ENCODE measurements around the gene VIM. TPM values are rescaled to one million over a fixed set of nuclear protein-coding genes. Genes with fewer than 3 reads are reported as not detected.

Gene VIM
- total and polyA plus RNA-seq, 2 donors from 2014 or later: 403 to 1,044 TPM

DNA sequence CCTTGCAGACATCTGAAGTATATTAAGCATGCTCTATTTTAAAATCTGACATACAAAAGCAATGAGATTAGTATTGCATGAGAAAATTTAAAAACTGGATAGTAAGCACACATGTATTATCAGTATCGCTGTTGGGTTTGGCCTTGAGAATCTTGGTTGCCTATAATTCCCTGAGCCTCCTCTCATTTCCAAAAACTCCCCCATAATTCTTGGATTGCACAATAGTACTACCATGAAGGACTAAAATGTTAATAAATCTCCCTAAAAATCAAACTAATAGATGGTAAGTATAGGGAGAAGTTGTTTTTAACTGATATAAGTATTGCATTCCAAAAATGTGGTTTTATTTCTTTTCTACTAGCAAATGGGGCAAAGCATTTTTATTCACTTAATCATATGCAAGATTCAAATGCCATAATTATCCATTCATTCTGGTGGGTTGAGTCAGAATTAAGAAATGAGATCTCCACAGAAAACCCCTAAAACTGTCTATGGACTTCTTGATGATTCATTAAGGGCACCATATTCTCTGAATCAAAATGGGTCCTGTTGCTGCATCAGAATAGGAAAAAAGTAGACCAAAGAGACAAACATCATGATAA, 10.3 kb upstream of the VIM start:
- Histone ChIP-seq H3K9me3 (ENCODE audit: control insufficient read depth in 2 of 3, insufficient read depth in 1 of 3, low read length in 3 of 3) (no peaks in the 10 kb centered on the region), H3K27ac (ENCODE audit: low read depth in 2 of 2, low read length in 2 of 2) (no peak overlapping the region), H3K4me3 (ENCODE audit: low read length in 3 of 3) (no peak overlapping the region), H3K27me3 (ENCODE audit: control insufficient read depth, insufficient read depth, low read length) (no peaks in the 10 kb centered on the region), H3K4me1 (ENCODE audit: control insufficient read depth in 2 of 3, insufficient read depth in 2 of 3, low read depth in 1 of 3, low read length in 3 of 3) (no peaks in the 10 kb centered on the region), H3K9ac (ENCODE audit: low read length in 3 of 3) (no peak overlapping the region), H3K36me3 (ENCODE audit: control insufficient read depth in 2 of 3, insufficient read depth in 3 of 3, low read length in 3 of 3) (no peaks in the 10 kb centered on the region)
- FAIRE-seq: no peak
- DNase-seq: no peak
- no peak for TF ChIP-seq CTCF (IDR thresholded peaks at IDR 0.05; ENCODE audit: borderline replicate concordance, extremely low read depth, insufficient read depth)
- intact Hi-C loops (cut with DNase I): no loop called here

DNA sequence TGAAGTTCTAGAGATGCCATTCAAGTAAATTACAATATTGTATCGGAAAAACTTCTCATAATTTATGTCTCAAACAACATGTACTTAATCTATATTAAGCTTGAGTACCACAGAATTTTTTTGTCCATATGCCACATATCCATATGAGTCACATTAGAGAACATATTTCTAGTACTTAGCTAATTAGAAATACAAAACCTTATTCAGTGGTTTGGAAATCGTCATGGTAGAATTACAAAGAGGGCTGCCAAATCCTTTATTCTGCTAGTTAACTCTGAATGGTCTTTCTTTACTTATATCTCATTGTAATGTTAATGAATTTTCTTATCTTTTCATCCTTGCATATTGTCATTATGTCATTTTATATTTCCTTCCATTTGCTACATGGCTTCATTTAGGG, 9.0 kb upstream of the VIM start:
- no peaks in the 10 kb centered on the region for H3K27me3 ChIP-seq (ENCODE audit: control insufficient read depth, insufficient read depth, low read length)
- H3K27ac ChIP-seq (ENCODE audit: low read depth in 2 of 2, low read length in 2 of 2): no peak overlapping the region
- intact Hi-C loops (cut with DNase I): no loop called here
- DNase-seq (no peak), FAIRE-seq (no peak)
- H3K9ac ChIP-seq (ENCODE audit: low read length in 3 of 3): no peak overlapping the region
- H3K9me3 ChIP-seq (ENCODE audit: control insufficient read depth in 2 of 3, insufficient read depth in 1 of 3, low read length in 3 of 3): no peaks in the 10 kb centered on the region
- H3K4me1 ChIP-seq (ENCODE audit: control insufficient read depth in 2 of 3, insufficient read depth in 2 of 3, low read depth in 1 of 3, low read length in 3 of 3): no peaks in the 10 kb centered on the region
- no peak for TF ChIP-seq CTCF (IDR thresholded peaks at IDR 0.05; ENCODE audit: borderline replicate concordance, extremely low read depth, insufficient read depth)
- H3K4me3 ChIP-seq (ENCODE audit: low read length in 3 of 3): no peak overlapping the region
- no peaks in the 10 kb centered on the region for H3K36me3 ChIP-seq (ENCODE audit: control insufficient read depth in 2 of 3, insufficient read depth in 3 of 3, low read length in 3 of 3)

DNA sequence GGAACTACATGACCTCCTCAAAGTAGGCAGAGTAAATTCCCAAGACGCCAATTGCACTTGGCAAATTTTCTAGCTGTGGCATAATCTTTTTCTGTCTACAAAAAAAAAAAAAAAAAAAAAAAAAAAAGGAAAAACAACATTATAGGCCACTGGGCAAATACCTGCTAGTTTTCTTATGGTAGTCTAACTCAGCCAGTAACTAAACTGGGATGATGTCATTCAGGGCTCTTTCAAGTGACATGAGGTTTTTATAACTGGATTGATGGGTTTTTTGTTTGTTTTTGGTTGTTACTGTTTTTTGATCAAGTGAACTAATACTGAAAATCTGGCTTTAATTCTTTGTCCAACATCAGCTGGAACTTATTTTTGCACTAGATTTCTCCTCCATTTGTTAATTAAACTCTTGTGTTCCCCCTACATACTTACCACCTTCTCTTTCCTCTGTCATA, 7.4 kb upstream of the VIM start:
- no peaks in the 10 kb centered on the region for H3K36me3 ChIP-seq (ENCODE audit: control insufficient read depth in 2 of 3, insufficient read depth in 3 of 3, low read length in 3 of 3)
- no peak for DNase-seq
- no peaks in the 10 kb centered on the region for H3K27me3 ChIP-seq (ENCODE audit: control insufficient read depth, insufficient read depth, low read length)
- no peak for TF ChIP-seq CTCF (IDR thresholded peaks at IDR 0.05; ENCODE audit: borderline replicate concordance, extremely low read depth, insufficient read depth)
- intact Hi-C loops (cut with DNase I): no loop called here
- no peaks in the 10 kb centered on the region for H3K9me3 ChIP-seq (ENCODE audit: control insufficient read depth in 2 of 3, insufficient read depth in 1 of 3, low read length in 3 of 3)
- H3K27ac ChIP-seq (ENCODE audit: low read depth in 2 of 2, low read length in 2 of 2): no peak overlapping the region
- H3K9ac ChIP-seq (ENCODE audit: low read length in 3 of 3): no peak overlapping the region
- no peak for FAIRE-seq
- no peaks in the 10 kb centered on the region for H3K4me1 ChIP-seq (ENCODE audit: control insufficient read depth in 2 of 3, insufficient read depth in 2 of 3, low read depth in 1 of 3, low read length in 3 of 3)
- H3K4me3 ChIP-seq (ENCODE audit: low read length in 3 of 3): no peak overlapping the region

DNA sequence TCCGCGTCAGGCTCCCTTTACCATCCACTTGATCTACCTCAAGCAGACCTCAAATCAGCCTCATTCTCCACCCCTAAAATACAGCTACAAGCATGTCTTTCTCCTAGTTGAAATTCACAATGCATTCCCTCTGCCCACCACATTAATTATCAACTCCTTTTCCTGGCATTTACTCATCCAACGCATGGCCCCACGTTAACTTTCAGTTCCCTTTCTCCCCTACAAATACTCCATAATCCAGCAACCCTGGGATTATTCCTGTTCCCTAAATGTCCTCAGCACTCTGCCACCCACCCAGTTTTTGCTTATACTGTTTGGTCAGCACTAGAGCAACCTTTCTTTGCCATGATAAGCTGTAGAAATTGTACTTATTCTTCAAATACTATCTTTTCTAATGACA, 5.7 kb upstream of the VIM start:
- Histone ChIP-seq H3K27ac (ENCODE audit: low read depth in 2 of 2, low read length in 2 of 2) (no peak overlapping the region), H3K27me3 (ENCODE audit: control insufficient read depth, insufficient read depth, low read length) (no peaks in the 10 kb centered on the region), H3K9ac (ENCODE audit: low read length in 3 of 3) (no peak overlapping the region), H3K4me3 (ENCODE audit: low read length in 3 of 3) (no peak overlapping the region), H3K4me1 (ENCODE audit: control insufficient read depth in 2 of 3, insufficient read depth in 2 of 3, low read depth in 1 of 3, low read length in 3 of 3) (peaks cover 0 to 4% (median 0%) of the 10 kb centered on the region in 3 donors), H3K36me3 (ENCODE audit: control insufficient read depth in 2 of 3, insufficient read depth in 3 of 3, low read length in 3 of 3) (no peaks in the 10 kb centered on the region), H3K9me3 (ENCODE audit: control insufficient read depth in 2 of 3, insufficient read depth in 1 of 3, low read length in 3 of 3) (no peaks in the 10 kb centered on the region)
- TF ChIP-seq CTCF (IDR thresholded peaks at IDR 0.05; ENCODE audit: borderline replicate concordance, extremely low read depth, insufficient read depth): no peak
- FAIRE-seq: no peak
- DNase-seq: no peak
- intact Hi-C loops (cut with DNase I): no loop called here
